GM19025 (cell line): ENCODE results near the gene CANT1.

Experiments used
- ATAC-seq: cut with Tn5 transposase; IDR thresholded peaks from one replicate; pipeline ENCODE4 v1.9.1; 2021; ENCODE audit warnings: mild to moderate bottlenecking, low read depth, moderate library complexity; ENCODE audit not compliant: unreplicated experiment

Gene CANT1

DNA sequence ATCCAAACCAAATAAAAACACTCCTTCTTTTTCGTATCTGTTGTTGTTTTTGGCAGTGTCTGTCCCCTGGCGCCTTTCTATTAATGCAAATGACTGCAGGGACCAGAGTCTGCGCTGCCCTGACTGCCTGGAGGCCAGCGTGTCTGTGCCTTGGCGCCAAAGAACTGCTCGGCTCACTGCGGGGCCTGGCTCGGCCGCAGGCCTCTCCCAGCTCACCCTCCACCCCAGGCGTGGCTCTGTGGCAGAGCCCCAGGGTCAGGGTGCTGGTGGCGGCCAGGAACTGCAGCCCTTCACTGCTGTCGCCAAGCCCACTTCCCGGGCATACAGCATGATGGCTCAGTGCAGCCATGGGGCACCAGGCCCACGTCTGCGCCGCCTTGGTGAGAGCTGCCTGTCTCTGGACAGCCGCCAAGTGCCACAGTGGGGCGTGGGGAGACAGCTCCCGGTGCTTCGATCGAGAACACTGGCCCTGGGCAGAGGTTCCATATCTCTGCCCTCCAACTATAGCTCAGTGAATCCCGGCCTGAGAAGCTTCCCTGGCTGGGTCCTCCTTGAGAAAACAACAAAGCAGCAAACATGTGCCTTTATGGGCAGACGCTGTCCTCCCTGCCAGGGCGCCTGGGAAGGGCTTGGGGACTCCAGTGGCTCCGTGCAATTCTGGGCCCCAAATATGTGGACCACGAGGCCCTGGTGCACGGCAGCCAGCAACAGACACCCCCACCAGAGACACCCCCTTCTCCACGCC lies 11.1 kb downstream of the CANT1 start:
- no peak for ATAC-seq

DNA sequence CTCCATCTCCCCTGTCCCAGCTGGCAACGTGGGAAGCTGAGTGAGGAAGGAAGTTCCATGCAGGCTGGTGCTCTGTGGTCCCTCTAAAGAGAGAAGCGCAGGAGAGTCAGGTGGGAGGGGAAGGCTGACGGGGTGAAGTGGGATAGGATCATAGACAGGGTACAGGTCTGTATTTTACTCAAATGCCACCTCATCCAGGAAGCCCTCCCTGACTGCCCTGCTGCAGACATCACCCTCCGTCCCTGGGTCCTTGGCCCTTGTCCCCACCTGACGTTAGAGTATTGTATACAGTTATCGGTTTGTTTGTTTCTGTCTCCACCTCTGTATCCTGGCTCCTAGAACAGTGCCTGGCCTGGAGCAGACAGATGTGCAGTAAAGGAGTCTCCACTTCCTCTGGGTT lies 11.7 kb downstream of the CANT1 start:
- ATAC-seq = no peak

DNA sequence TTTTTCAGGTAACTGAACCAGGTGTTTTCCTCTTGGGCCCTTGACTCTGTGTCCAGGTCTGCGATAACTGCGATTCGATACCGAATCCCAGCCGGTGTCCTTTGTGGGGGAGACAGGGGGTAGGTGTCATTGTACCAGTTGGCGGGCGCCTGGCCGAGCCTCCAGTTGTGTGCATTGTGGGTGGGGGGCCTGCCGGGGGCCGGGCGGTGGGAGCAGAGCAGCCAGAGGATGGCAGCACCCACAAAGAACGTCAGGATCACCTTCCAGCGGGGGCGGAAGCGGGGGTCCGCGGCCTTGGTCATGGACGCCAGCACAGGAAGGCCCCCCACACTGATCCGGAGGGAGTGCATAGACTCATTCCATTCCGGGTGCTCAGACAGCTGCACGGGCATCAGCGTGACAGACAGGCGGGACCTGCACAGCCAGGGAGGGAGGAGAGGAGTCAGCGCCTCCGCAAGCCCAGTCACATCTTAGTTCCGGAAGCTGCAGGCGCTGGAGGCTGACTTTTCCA lies 12.3 kb downstream of the CANT1 start:
- no peak for ATAC-seq

DNA sequence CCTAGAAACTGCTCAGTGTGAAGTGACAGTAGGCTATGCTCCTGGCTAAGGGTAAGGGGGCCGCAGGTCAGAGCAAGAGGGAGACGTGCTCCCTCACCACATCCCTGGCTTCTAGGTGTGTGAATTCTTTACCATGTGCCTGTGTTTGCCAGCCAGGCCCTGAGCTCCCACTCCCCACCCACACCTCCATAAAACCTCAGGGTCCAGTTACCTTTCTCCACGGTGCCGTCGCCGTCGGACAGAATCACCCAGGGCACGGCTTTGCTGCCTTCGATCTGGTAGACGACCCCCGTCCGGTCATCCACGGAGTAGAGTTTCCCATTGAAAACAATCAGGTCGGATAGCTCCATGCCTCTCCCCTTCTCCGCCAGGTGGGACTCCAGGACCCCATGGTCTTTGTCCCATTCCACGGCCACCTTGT lies 12.8 kb downstream of the CANT1 start:
- no peak for ATAC-seq

DNA sequence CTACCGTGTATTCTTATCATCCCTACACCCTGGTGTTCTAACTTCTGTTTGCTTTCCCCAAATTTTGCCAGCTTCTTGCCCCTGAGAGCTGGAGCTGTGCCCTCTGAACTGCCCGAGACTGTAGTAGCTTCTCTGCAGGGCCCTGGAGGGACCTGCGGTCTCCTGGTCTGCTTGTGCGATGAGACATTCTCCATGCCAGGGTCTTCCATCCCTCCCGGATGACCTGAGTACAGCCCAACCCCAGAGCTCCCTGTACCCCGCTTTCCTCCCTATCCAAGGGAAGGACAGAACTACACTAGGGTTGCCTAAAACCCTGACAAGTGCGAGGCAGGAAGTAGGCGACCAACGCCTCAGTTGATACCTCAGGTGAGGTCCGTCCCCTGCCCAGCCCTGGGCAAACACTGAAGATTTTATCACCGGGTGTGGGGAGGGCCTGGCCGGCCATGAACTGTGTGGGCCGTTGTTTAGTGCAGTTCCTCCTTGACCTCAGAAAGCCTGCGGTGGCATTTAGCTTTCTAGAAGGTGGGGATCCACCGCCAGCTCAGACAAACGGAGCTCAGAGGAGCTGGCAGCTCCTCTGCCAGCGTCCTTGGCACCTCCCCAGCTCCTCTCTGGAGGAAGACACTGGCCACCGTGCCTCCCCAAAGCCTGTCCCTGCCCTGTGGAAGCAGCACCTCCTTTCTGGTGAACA lies 13.7 kb downstream of the CANT1 start:
- ATAC-seq = no peak

DNA sequence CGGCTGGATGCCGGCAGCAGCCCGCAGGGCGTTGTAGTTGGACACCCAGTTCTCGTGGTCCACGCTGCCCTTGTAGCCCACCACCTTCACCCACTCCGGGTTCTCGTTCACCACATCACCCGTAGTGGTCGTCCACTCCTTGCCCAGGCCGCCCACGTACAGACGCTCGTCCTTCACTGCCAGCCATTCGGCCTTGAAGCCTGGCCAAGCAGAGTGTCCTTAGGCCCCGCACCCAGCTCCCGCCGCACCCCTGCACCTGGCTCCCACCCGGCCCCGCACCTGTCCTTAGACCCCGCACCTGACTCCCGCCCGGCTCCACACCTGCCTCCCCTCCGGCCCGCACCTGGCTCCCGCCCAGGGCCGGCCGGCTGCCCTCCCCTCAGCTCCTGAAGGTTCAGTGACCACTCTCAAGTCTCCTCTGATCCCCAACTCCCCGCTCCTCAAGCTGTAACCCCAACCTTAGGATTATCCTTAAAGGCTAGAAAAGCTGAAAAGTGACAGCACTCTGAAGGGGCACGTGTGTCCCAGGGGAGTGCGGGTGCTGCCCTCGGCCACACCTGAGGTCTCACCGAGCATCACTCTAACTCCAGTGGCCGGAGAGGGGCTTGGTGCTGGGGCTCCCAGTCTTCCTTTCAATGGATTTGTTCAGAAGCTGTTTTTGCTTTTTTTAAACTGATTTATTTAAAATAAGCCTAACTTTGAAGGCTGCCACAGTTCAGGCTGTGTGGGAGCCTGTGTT lies 14.4 kb downstream of the CANT1 start:
- no peak for ATAC-seq

DNA sequence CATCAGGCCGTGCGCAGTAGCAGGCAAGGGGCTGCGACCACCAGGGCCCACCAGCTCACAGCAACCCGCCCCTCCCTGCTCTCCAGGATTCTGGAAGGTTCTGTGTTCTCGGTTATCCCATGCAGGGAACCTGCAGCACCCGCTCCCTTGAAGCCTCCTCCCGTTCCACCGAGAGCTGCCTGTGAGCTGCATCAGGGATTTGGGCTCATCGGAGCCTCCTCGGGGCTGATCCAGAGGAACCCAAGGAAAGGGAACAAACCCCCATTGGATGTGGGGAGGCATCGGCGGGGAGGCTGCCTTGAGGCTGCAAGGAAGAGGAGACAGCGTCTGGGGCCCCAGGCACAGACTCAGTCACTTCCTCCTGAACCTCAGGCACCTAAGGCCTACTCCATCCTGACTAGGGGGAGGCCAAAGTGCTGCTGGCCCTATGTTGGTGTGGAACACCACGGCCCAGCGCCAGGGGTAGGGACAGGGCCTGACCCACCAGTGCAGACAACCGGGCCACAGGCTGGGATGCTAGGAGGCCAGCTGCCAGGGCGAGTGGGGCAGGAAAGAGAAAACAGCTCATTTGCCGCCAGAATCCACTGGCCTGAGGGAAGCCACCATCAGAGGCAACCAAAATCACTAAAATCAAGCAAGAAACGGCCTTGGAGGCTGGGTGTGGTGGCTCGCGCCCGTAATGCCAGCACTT lies 15.4 kb downstream of the CANT1 start:
- ATAC-seq = no peak

DNA sequence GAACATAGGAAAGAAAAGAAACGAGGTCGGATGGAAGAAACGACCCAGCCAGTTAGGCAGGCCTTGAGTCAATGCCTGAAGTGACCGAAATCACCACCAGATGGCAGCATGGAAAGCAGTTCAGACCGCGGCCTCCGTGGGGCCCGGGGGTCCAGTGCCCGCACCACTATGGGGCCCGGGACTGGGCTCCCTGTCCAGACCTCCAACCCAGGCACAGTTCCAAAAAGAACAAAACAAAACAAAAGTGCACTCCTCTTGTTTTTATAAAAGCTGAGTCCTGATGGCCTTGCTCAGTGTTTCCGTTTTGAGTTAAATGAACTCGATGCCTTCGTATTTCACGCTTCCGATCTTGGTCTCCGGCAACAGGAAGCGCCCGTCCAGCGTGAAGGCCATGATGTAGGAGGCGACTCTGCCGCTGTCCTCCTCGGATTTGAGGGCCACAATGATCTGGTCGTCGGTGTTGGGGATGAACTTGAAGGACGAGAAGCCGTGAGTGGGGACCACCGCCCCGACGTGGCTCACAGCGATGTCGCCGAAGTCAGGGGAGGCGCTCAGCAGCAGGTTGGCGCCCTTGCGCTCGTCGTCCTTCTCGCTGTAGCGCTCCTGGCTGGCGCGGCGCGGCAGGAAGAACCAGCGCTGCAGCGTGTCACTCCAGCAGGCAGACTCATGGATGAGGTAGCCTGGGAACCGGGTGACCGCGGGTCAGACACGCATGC lies 16.2 kb downstream of the CANT1 start:
- ATAC-seq = no peak

DNA sequence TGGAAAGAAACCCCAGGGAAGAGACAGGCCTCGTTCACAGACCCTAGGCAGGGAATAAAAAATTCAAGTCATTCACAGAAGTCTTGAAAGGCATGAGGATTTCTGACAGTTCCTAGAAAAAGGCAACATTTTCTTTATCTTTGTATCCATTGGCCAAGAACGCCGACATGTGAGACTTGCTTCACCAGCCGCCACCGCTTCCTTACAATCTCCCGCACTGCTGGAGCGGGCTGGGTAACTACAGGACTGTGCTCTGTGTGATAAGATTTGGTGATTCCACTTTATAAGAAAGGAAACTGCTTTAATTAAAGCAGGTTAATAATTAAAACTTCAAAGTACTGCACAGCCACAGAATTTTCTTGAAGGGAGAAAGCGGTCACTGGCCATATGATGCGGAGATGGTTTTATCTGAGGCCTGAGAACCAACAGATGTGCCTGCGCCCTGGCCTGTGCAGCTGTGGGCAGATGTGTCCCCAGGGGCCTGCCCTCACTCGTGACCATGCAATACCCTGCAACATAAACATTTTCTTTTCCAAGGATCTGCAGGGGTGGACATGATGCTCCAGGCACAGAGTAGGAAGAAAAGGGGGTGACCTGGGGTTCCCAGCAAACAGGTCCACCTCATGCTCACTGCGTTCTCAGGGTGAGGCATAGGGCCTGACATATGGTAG lies 16.9 kb downstream of the CANT1 start:
- no peak for ATAC-seq

DNA sequence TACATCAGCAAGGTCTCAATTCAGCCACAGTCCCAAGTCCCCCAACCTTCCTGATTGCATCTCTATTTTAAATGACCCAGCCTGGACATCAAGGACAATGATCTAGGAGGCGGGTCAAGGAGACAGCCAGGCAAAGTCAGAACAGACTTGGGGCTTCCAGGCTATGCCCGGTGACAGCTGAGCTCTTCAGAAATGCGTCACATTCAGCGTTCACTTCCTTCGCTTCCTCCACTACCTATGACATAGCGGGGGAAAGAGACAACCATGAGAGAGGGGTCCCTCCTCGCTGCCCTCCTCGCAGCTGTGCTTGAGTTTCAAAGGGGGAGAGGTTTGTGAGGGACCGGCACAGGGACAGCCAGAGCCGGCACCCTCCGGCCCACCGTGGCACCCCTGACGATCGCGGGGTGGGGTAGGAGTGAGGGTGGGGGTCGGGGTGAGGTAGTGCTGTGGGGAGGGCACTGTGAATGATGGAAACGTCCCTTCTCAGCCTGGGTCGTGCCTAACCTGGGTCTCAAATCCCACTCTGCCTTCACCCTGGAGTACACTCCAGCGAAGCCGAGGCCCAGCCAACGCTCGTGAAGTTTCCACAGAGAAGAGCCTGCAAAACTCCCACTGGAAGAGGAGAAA lies 17.5 kb downstream of the CANT1 start:
- no peak for ATAC-seq

DNA sequence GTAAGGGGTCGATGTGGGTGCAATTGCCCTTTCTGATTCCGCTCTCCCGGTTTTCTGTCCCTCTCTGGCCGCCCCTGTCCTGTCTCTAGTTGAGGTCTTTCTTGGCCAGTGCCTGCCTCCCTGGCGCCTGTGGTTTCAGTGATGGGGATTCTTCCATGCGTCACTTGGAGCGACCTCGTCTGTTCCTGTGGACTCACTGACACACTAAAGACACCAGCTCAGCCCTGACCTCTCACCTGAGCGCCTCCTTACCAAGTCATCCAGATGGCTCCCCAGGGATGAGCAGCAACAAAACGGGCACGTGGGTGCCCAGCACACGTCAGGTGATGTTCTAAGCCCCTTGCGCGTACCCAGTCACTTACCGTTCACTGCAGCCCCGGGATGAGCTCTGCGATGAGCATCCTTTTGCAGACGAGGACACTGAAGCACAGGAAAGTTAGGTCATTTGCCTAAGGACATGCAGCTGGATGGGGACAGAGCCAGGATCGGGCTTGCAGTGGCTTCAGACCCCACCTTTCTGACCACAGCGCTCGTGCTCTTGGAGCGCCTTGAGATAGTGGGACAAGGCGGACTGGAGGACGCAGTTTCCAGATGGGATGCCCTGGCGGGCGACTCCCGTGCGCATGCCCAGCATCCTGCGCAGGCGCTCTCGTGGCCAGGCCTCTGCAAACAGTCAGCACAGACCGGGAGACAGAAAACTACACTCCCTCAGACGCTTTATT lies 18.4 kb downstream of the CANT1 start:
- ATAC-seq = no peak

DNA sequence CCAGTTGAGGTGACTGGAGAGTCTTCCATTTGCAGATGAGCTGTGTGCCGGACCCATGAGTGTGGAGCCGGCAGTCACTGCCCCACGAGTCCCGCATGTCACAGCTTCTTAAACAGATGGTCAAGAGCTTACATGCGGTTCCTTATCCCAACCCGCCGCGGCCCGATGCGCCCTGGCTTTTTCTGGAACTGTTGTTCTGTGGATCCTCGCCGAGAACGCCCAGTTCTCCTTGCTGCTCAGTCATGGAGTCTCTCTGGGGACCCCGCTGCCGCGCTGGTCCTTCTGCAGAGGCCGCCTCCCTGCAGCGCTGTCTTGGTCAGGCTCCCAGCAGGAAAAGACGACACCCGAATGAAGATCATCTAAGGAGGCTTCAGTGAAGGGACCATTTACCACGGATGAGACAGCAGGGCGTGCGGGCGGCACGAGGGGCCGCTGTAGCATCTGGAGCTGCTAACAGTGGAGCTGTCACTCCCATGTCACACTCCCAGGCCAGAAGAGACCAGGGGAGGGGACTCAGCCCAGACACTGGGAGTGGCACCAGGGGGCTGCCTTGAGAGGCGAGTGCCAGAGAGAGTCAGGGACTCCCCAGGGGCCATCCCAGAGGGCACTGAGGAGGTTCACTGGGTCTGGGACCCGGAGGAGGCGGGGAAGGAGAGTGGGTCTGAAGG lies 19.1 kb downstream of the CANT1 start:
- ATAC-seq = no peak

DNA sequence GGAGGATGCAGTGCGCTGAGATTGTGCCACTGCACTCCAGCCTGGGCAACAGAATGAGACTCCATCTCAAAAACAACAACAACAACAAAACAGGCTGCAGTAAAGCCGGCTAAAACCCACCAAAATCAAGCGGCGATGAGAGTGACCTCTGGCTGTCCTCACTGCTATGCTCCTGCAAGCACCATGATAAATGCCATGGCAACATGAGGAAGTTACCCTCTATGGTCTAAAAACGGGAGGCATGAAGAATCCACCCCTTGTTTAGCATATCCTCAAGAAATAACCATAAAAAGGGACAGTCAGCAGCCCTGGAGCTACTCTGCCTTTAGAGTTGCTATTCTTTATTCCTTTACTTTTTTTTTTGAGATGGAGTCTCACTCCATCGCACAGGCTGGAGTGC lies 21.4 kb downstream of the CANT1 start:
- no peak for ATAC-seq

DNA sequence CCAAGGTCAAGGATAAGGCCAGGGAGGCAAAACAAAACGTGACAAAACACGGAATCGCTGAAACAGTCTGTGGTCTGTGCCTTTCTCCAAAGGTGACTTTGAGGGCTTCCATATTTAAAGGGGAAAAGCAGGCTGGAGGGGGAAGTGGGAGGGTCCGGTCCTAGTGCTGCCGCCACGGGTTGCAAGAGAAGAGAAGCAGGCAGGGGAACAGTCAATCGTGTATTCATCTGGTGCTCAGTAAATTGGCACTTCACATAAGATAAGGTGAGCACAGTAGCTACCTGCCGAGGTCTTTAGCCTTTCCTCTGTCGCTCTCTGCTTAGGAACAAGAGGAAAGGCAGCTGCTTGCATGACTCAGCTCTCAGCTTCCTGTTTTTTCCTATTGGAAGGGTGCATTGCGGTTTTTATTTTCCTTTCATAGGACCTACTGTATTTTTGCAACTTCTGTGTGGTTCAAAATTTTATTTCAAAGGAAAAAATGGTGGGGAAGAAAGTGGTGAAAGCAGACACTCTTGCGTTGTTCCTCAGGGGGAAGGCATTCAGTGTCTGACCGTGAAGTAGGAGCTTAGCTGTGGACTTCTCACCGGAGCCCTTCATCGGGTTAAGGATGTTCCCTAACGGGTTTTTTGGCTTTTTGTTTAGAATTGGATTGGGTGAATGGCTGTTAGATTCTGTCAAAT lies 22.8 kb downstream of the CANT1 start:
- ATAC-seq = no peak

DNA sequence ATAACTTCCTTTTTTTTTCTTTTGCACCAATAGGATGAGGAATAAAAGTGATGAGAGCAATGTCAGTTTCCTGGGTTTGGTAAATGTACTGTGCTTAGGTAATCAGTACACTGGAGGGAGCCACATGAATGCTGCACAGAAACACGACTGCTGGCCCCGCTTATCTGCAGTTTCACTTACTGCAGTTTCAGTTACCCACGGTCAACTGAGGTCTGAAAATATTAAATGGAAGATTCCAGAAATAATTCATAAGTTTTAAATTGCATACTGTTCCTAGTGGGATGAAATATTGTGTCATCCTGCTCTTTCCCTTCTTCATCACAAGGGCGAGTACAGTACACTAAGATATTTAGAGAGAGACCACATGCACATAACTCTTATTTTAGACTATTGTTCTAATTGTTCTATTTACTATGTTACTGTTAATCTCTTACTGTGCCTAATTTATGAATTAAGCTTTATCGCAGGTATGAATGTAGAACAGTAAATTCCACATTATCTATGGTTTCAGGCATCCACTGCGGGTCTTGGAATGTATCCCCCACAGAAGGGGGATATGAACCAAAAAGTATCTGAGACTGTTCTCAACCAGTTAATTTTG lies 23.4 kb downstream of the CANT1 start:
- ATAC-seq = no peak

DNA sequence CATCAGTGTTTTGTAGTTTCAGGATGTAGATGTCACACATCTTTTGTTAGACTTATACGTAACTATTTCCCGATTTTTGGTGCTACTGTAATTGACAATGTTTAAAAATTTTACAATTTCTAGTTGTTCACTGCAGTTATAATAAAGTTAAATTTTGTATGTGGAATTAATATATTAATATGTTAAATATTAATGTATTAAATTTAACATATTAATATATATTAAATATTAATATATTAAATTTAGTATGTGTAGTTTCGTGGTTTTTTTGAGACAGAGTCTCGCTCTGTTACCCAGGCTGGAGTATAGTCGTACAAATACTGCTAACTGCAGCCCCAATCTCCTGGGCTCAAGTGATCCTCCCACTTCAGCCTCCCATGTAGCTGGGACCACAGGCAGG lies 24.2 kb downstream of the CANT1 start:
- no peak for ATAC-seq
